HepG2 (cell line): Measurements from ENCODE around the gene CTRL. TPM values are rescaled to one million over a fixed set of nuclear protein-coding genes. Genes with fewer than 3 reads are reported as not detected.

Experiments
- ARNTL ChIP-seq: sonication (generic); formaldehyde crosslinking; IDR thresholded peaks from 2 replicates; pipeline ENCODE4 v1.4.0; 2020; ENCODE audit warnings: mild to moderate bottlenecking, missing genetic modification reagents
- ATF7 ChIP-seq, 2 experiments: fragments of 450-650 bp in 1 of 2; sonication (generic) in 1 of 2; formaldehyde crosslinking in 1 of 2; IDR thresholded peaks; 2 replicates each; pipeline versions ENCODE4 v1.4.0 to v1.6.1; 2016 to 2020; ENCODE audit warnings: antibody characterized with exemption in 1 of 2, mild to moderate bottlenecking in 1 of 2, missing genetic modification reagents in 1 of 2
- BORCS8-MEF2B ChIP-seq: sonication (generic); formaldehyde crosslinking; IDR thresholded peaks from 2 replicates; pipeline ENCODE4 v1.8.0; 2022; ENCODE audit warnings: mild to moderate bottlenecking, missing genetic modification reagents
- CSRNP2 ChIP-seq: sonication (generic); formaldehyde crosslinking; conservative IDR thresholded peaks from 2 replicates; pipeline ENCODE4 v1.8.0; 2022; ENCODE audit warnings: low read depth, missing genetic modification reagents
- FOXK1 ChIP-seq: sonication (generic); formaldehyde crosslinking; IDR thresholded peaks from 2 replicates; pipeline ENCODE4 v1.4.0; 2020; ENCODE audit warnings: low read depth, missing genetic modification reagents, borderline replicate concordance
- MEIS2 ChIP-seq: sonication (generic); formaldehyde crosslinking; IDR thresholded peaks from 2 replicates; pipeline ENCODE4 v1.9.0; 2021; ENCODE audit warnings: mild to moderate bottlenecking, missing genetic modification reagents
- PATZ1 ChIP-seq: sonication (generic); formaldehyde crosslinking; IDR thresholded peaks from 2 replicates; pipeline ENCODE4 v1.4.0; 2020; ENCODE audit warnings: missing genetic modification reagents
- PAXIP1 ChIP-seq: sonication (generic); formaldehyde crosslinking; conservative IDR thresholded peaks from 2 replicates; pipeline ENCODE4 v1.4.0; 2020; ENCODE audit warnings: mild to moderate bottlenecking, missing genetic modification reagents, moderate library complexity
- PHF8 ChIP-seq: sonication (generic); formaldehyde crosslinking; IDR thresholded peaks from 2 replicates; pipeline ENCODE4 v1.5.0; 2020; ENCODE audit warnings: missing genetic modification reagents
- RARA ChIP-seq: IDR thresholded peaks from 2 replicates; pipeline ENCODE4 v1.6.1; 2016; ENCODE audit warnings: missing genetic modification reagents, missing compliant biosample characterization
- SNRNP70 ChIP-seq: fragments of 200-400 bp; formaldehyde crosslinking; IDR thresholded peaks from 2 replicates; pipeline ENCODE4 v1.6.1; 2017; ENCODE audit warnings: mild to moderate bottlenecking, low read depth, low read length, moderate library complexity
- SUZ12 ChIP-seq: fragments of 150-350 bp; IDR thresholded peaks from 2 replicates; pipeline ENCODE4 v1.6.1; 2014; ENCODE audit warnings: low read depth, low read length
- THAP7 ChIP-seq: sonication (generic); formaldehyde crosslinking; IDR thresholded peaks from 2 replicates; pipeline ENCODE4 v1.8.1; 2023; ENCODE audit warnings: mild to moderate bottlenecking, missing genetic modification reagents
- ZMYM2 ChIP-seq: sonication (generic); formaldehyde crosslinking; IDR thresholded peaks from 2 replicates; pipeline ENCODE4 v1.8.0; 2022; ENCODE audit warnings: mild to moderate bottlenecking, missing genetic modification reagents
- ZNF614 ChIP-seq: IDR thresholded peaks from 2 replicates; pipeline ENCODE4 v1.6.1; 2018; ENCODE audit warnings: missing biosample characterization, missing genetic modification reagents, inconsistent platforms, borderline replicate concordance
- ZNF704 ChIP-seq: sonication (generic); formaldehyde crosslinking; IDR thresholded peaks from 2 replicates; pipeline ENCODE4 v1.8.1; 2023; ENCODE audit warnings: mild to moderate bottlenecking, inconsistent platforms, moderate library complexity, missing genetic modification reagents, borderline replicate concordance
- ZNF784 ChIP-seq: sonication (generic); formaldehyde crosslinking; IDR thresholded peaks from 2 replicates; pipeline ENCODE4 v1.5.1; 2020; ENCODE audit warnings: missing genetic modification reagents, mild to moderate bottlenecking, borderline replicate concordance
- polyA plus RNA-seq, 8 experiments: library from polyadenylated mRNA; depleted of rRNA in 3 of 8; stranded (reverse) in 7 of 8; unstranded in 1 of 8; fragments of >200 nt; fragmentation: Illumina TruSeq in 4 of 8; extraction: Trizol in 4 of 8; gene quantifications; 2 replicates each; pipeline versions ENCODE4 v1.2.1 to v1.2.3, GENCODE V29; 2011 to 2016; ENCODE audit warnings: low read depth in 4 of 8, missing spikeins in 1 of 8, mixed read lengths in 1 of 8; ENCODE audit not compliant: insufficient read depth in 1 of 8
- total RNA-seq, 5 experiments: library from RNA; depleted of rRNA; stranded (reverse); fragments of >200 nt; fragmentation: Illumina TruSeq; extraction: Trizol; gene quantifications; 2 replicates each; pipeline ENCODE4 v1.2.3, GENCODE V29; 2016; ENCODE audit warnings: low read depth in 1 of 5

Gene CTRL
- total and polyA plus RNA-seq, 2 of the 13 experiments (the other 11 are each of a cell fraction or from before 2014, with no cell fraction given) = 1.9 to 2.7 TPM

GRCh38 chr16:67969254-67970039, 37.8 kb upstream of the CTRL start (continued):
- TF ChIP-seq ATF7 (IDR thresholded peaks at IDR 0.05) (no peak), ATF7 (CRISPR knock-in tag; IDR thresholded peaks at IDR 0.05) (no peak), PAXIP1 (peak; percentile 23; the same call in 1 of the 2 replicates), ZNF614 (no peak), MEIS2 (no peak), BORCS8-MEF2B (CRISPR knock-in tag) (peak; percentile 56; the same call in 1 of the 2 replicates), ZMYM2 (CRISPR knock-in tag) (no peak), SNRNP70 (no peak), RARA (peak; percentile 7; the same call in 1 of the 2 replicates), CSRNP2 (CRISPR knock-in tag) (no peak), THAP7 (0 out of 2 replicates have a peak, but pooled peaks have one; percentile 57), ZNF704 (CRISPR knock-in tag) (no peak), FOXK1 (CRISPR knock-in tag) (no peak), SUZ12 (no peak), ZNF784 (CRISPR knock-in tag) (no peak), ARNTL (CRISPR knock-in tag) (no peak), PATZ1 (CRISPR knock-in tag) (peak; percentile 93), PHF8 (CRISPR knock-in tag) (peak; percentile 18)
